Fibroblast of lung (primary cell): ENCODE data around the gene FOXD1. TPM values are rescaled to one million over a fixed set of nuclear protein-coding genes. Genes with fewer than 3 reads are reported as not detected.
A peak's percentile ranks its signal among the peaks of the same experiment; 100 is the strongest.
"Not testable (repeated sequence)": the region's sequence is repeated elsewhere in the genome, so short reads cannot be mapped to it uniquely, and the experiment has no call there.

ENCODE experiments used
- DNase-seq, 2 donors: peaks; one replicate each; pipeline versions ENCODE4 v3.0.0 to v3.0.0-alpha.2; 2010; ENCODE audit warnings: low read depth in 2 of 2
- H2AFZ ChIP-seq: 2 replicates; pipeline ENCODE4 v1.5.1; 2012; ENCODE audit warnings: low read length, control low read depth, inconsistent platforms
- H3K27ac ChIP-seq: 2 replicates; pipeline ENCODE4 v1.5.1; 2011; ENCODE audit warnings: low read length, control low read depth; ENCODE audit not compliant: insufficient read depth
- H3K27me3 ChIP-seq: 2 replicates; pipeline ENCODE4 v1.5.1; 2011; ENCODE audit warnings: mild to moderate bottlenecking, low read length; ENCODE audit not compliant: control insufficient read depth, insufficient read depth
- H3K36me3 ChIP-seq: 2 replicates; pipeline ENCODE4 v1.5.1; 2011; ENCODE audit warnings: low read length; ENCODE audit not compliant: control insufficient read depth, insufficient read depth
- H3K4me1 ChIP-seq: 2 replicates; pipeline ENCODE4 v1.5.1; 2011; ENCODE audit warnings: low read length; ENCODE audit not compliant: control insufficient read depth, insufficient read depth; ENCODE audit errors: extremely low read depth
- H3K4me2 ChIP-seq: 2 replicates; pipeline ENCODE4 v1.5.1; 2011; ENCODE audit warnings: low read length, control low read depth; ENCODE audit not compliant: insufficient read depth; ENCODE audit errors: extremely low read depth
- H3K4me3 ChIP-seq, 4 experiments: fragments of 200-600 bp in 1 of 4; sonication (generic) in 1 of 4; replicated peaks in 1 of 4; 2 replicates each; pipeline ENCODE4 v1.5.1; 2011 to 2016; ENCODE audit warnings: low read length in 4 of 4, low read depth in 3 of 4, mild to moderate bottlenecking in 3 of 4, control low read depth in 2 of 4, inconsistent platforms in 1 of 4, mixed read lengths in 1 of 4; ENCODE audit not compliant: insufficient read depth in 1 of 4; ENCODE audit errors: control extremely low read depth in 1 of 4
- H3K79me2 ChIP-seq: 2 replicates; pipeline ENCODE4 v1.5.1; 2012; ENCODE audit warnings: mild to moderate bottlenecking, low read length, inconsistent platforms; ENCODE audit not compliant: control insufficient read depth, insufficient read depth
- H3K9ac ChIP-seq: 2 replicates; pipeline ENCODE4 v1.5.1; 2011; ENCODE audit warnings: mild to moderate bottlenecking, low read length, control low read depth; ENCODE audit not compliant: insufficient read depth
- H3K9me3 ChIP-seq: 2 replicates; pipeline ENCODE4 v1.5.1; 2012; ENCODE audit warnings: low read depth, low read length; ENCODE audit not compliant: control insufficient read depth, insufficient read depth
- H4K20me1 ChIP-seq: 2 replicates; pipeline ENCODE4 v1.5.1; 2011; ENCODE audit warnings: low read length; ENCODE audit not compliant: control insufficient read depth, insufficient read depth; ENCODE audit errors: extremely low read depth
- EZH2 ChIP-seq: IDR thresholded peaks from 2 replicates; pipeline ENCODE4 v1.5.1; 2012; ENCODE audit warnings: low read length, control low read depth, mild to moderate bottlenecking; ENCODE audit errors: missing control alignments
- polyA plus RNA-seq, 2 donors: library from polyadenylated mRNA; depleted of rRNA in 1 of 2; stranded (reverse) in 1 of 2; unstranded in 1 of 2; fragments of >200 nt; gene quantifications; 2 replicates each; pipeline ENCODE4 v1.2.1, GENCODE V29; 2011 to 2012; ENCODE audit warnings: missing spikeins in 1 of 2
- total RNA-seq: library from RNA; depleted of rRNA; stranded (reverse); fragments of >200 nt; gene quantifications from 2 replicates; pipeline ENCODE4 v1.2.1, GENCODE V29; 2014
- TF ChIP-seq, protein P1 (sequence below), 2 donors: IDR thresholded peaks in 1 of 2; conservative IDR thresholded peaks in 1 of 2; 1 replicate in 1 of 2; 2 replicates in 1 of 2; pipeline ENCODE4 v1.5.1; 2011 to 2012; ENCODE audit warnings: low read length in 2 of 2, control low read depth in 1 of 2, inconsistent platforms in 1 of 2, low read depth in 1 of 2, mild to moderate bottlenecking in 1 of 2

FOXD1 gene
- total and polyA plus RNA-seq, 2 donors (not counting 1 experiment from before 2014, with no cell fraction given) = 1.5 to 8.7 TPM

DNA sequence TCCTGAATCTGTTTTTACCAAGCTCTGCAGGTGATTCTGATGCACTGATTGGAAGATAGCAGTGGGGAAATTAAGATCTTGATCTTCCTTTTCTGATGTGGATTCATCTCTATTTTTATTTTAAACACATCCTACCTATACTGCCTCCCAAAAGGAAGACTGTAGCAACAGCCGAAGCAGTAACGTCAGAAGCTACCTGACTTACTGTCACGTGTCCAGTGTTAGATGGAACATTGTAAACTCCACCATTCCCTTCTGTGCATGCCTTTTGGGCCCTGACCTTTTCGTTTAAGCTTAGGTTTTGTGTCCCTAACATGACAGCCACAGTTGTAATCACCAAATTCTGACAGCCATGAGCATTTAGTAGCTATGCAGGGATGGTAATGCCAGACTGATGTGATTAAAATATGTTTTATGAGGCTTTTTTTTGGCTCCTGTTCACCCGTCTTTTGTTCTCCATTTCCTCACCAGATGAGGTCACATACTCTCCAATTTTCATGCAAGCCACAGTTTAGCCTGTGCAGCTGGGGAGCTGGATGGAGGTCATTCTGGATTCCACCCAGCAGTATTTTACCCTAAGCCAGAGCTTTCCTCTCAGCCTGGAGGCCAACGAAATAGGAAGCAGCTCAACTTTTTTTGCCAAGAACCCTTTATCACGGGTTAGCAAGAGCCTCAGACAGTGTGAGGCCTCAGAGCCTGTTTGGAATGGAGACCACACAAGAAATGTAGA lies 15.6 kb upstream of the FOXD1 start:
- DNase-seq = peak; percentile 75 to 85
- no peak overlapping the region for H2AFZ ChIP-seq
- peaks cover 17% of the 10 kb centered on the region for H3K27me3 ChIP-seq
- H3K79me2 ChIP-seq = no peaks in the 10 kb centered on the region
- H4K20me1 ChIP-seq = no peaks in the 10 kb centered on the region
- no peak overlapping the region for H3K4me3 ChIP-seq
- H3K36me3 ChIP-seq = no peaks in the 10 kb centered on the region
- H3K4me2 ChIP-seq = no peak overlapping the region
- no peak overlapping the region for H3K9ac ChIP-seq
- H3K9me3 ChIP-seq = no peaks in the 10 kb centered on the region
- H3K4me1 ChIP-seq = no peaks in the 10 kb centered on the region
- H3K27ac ChIP-seq = no peak overlapping the region
- TF ChIP-seq EZH2 = no peak
- TF ChIP-seq, protein P1, sequence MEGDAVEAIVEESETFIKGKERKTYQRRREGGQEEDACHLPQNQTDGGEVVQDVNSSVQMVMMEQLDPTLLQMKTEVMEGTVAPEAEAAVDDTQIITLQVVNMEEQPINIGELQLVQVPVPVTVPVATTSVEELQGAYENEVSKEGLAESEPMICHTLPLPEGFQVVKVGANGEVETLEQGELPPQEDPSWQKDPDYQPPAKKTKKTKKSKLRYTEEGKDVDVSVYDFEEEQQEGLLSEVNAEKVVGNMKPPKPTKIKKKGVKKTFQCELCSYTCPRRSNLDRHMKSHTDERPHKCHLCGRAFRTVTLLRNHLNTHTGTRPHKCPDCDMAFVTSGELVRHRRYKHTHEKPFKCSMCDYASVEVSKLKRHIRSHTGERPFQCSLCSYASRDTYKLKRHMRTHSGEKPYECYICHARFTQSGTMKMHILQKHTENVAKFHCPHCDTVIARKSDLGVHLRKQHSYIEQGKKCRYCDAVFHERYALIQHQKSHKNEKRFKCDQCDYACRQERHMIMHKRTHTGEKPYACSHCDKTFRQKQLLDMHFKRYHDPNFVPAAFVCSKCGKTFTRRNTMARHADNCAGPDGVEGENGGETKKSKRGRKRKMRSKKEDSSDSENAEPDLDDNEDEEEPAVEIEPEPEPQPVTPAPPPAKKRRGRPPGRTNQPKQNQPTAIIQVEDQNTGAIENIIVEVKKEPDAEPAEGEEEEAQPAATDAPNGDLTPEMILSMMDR (conservative IDR thresholded peaks at IDR 0.05 in 1 of 2, IDR thresholded peaks at IDR 0.05 in 1 of 2; ENCODE audit: low read depth in 1 of 2, low read length in 2 of 2) = no peak

DNA sequence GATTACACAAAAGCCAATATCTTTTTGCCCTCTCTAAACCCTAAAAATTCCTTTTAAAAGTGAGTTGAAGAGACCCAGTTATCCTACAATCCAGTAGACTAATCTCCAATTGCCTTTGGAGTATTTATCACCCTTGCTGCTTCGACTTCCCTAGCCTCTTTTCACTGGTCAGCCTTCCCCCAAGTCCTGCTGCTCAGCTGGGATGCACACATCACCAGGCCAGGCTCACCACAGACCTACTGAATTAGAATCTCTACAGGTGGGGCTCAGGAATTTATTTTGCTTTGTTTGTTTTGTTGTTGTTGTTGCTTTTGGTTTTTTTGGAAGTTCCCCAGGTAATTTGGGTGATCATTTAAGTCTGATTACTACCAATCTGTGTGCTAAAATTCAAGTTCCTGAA lies 11.6 kb upstream of the FOXD1 start:
- no peak for DNase-seq
- no peaks in the 10 kb centered on the region for H3K4me1 ChIP-seq
- no peak overlapping the region for H3K9ac ChIP-seq
- TF ChIP-seq, protein P1 (conservative IDR thresholded peaks at IDR 0.05 in 1 of 2, IDR thresholded peaks at IDR 0.05 in 1 of 2; ENCODE audit: low read depth in 1 of 2, low read length in 2 of 2) = no peak
- no peak for TF ChIP-seq EZH2
- no peaks in the 10 kb centered on the region for H4K20me1 ChIP-seq
- no peaks in the 10 kb centered on the region for H3K9me3 ChIP-seq
- peaks cover 11% of the 10 kb centered on the region for H3K27me3 ChIP-seq
- H3K4me2 ChIP-seq = no peak overlapping the region
- no peaks in the 10 kb centered on the region for H3K36me3 ChIP-seq
- no peaks in the 10 kb centered on the region for H3K79me2 ChIP-seq
- H2AFZ ChIP-seq = no peak overlapping the region
- H3K27ac ChIP-seq = no peak overlapping the region
- no peak overlapping the region for H3K4me3 ChIP-seq

DNA sequence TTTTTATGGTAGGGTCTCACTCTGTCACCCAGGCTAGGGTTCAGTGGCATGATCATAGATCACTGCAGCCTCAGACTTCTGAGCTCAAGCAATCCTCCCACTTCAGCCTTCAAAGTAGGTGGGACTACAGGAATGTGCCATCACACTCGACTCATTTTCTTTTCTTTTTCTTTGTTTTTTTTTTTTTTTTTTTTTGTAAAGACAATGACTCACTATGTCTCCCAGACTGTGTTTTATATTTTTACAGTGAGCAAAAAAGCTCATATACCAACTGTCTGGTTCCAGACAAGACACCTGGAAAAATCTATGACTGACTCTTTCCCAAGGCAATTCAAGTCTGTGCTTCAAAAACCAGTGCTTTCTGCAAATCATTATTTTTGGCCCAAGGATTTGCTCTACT lies 10.8 kb upstream of the FOXD1 start:
- Histone ChIP-seq H3K4me2 (no peak overlapping the region), H3K9ac (no peak overlapping the region), H3K4me1 (no peaks in the 10 kb centered on the region), H3K36me3 (no peaks in the 10 kb centered on the region), H3K27me3 (peaks cover 11% of the 10 kb centered on the region), H3K79me2 (no peaks in the 10 kb centered on the region), H2AFZ (no peak overlapping the region), H3K27ac (no peak overlapping the region), H4K20me1 (no peaks in the 10 kb centered on the region), H3K9me3 (no peaks in the 10 kb centered on the region), H3K4me3 (no peak overlapping the region)
- TF ChIP-seq, protein P1 (conservative IDR thresholded peaks at IDR 0.05 in 1 of 2, IDR thresholded peaks at IDR 0.05 in 1 of 2; ENCODE audit: low read depth in 1 of 2, low read length in 2 of 2) = no peak
- TF ChIP-seq EZH2 = no peak
- DNase-seq = peak in 1 of 2 donors; percentile 80

DNA sequence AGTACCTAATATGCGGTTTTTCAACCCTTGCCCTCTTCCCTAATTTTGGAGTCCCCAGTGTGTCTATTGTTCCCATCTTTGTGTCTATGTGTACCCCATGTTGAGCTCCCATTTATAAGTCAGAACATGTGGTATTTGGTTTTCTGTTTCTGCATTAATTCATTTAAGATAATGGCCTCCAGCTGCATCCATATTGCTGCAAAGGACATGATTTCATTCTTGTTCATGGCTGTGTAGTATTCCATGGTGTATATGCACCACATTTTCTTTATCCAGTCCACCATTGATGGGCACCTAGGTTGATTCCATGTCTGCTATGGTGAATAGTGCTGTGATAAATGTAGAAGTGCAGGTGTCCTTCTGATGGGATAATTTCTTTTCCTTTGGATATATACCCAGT lies 7.9 kb upstream of the FOXD1 start:
- DNase-seq, H2AFZ ChIP-seq, H3K9me3 ChIP-seq, H3K4me2 ChIP-seq, H3K9ac ChIP-seq, H3K4me1 ChIP-seq, H3K27ac ChIP-seq, H4K20me1 ChIP-seq, H3K4me3 ChIP-seq, H3K36me3 ChIP-seq, H3K79me2 ChIP-seq: not testable (repeated sequence)
- peaks cover 13% of the 10 kb centered on the region for H3K27me3 ChIP-seq
